Upper lobe of left lung (tissue), 6 donors: ENCODE data around the gene MIER2. TPM values are rescaled to one million over a fixed set of nuclear protein-coding genes. Genes with fewer than 3 reads are reported as not detected.
A peak's percentile ranks its signal among the peaks of the same experiment; 100 is the strongest.
"Not testable (repeated sequence)": the region's sequence is repeated elsewhere in the genome, so short reads cannot be mapped to it uniquely, and the experiment has no call there.

ENCODE experiments used
- ATAC-seq, 2 donors: fragments of 200-7000 bp; cut with Tn5 transposase; one replicate each; pipeline ENCODE4 v1.9.1; 2022; ENCODE audit warnings: mild to moderate bottlenecking in 2 of 2, moderate library complexity in 2 of 2; ENCODE audit not compliant: low FRiP score in 2 of 2
- DNase-seq, 2 donors: peaks; one replicate each; pipeline ENCODE4 v3.0.0-alpha.2; 2019 to 2020
- H3K27ac ChIP-seq, 4 donors: fragments of 200-600 bp; sonication (generic); one replicate each; pipeline ENCODE4 v1.5.1; 2016 to 2019
- H3K27me3 ChIP-seq, 4 donors: fragments of 200-600 bp; sonication (generic); one replicate each; pipeline ENCODE4 v1.5.1; 2017 to 2019
- H3K36me3 ChIP-seq, 4 donors: fragments of 200-600 bp; sonication (generic); one replicate each; pipeline ENCODE4 v1.5.1; 2016 to 2019
- H3K4me1 ChIP-seq, 4 donors: fragments of 200-600 bp; sonication (generic); one replicate each; pipeline ENCODE4 v1.5.1; 2018 to 2019
- H3K4me3 ChIP-seq, 4 donors: fragments of 200-600 bp; sonication (generic); one replicate each; pipeline ENCODE4 v1.5.1; 2017 to 2019; ENCODE audit warnings: mild to moderate bottlenecking in 2 of 4, moderate library complexity in 1 of 4
- H3K9me3 ChIP-seq, 4 donors: fragments of 200-600 bp; sonication (generic); one replicate each; pipeline ENCODE4 v1.5.1; 2018 to 2019
- EP300 ChIP-seq, 4 donors: sonication (generic); formaldehyde crosslinking; IDR thresholded peaks; one replicate each; pipeline ENCODE4 v1.5.1; 2017; ENCODE audit warnings: antibody characterized with exemption in 4 of 4, control low read depth in 2 of 4
- POLR2A ChIP-seq, 4 donors: fragments of 450-650 bp; IDR thresholded peaks; one replicate each; pipeline ENCODE4 v1.5.1; 2016 to 2017; ENCODE audit warnings: antibody characterized with exemption in 4 of 4, mild to moderate bottlenecking in 2 of 4
- POLR2AphosphoS5 ChIP-seq, 2 donors: sonication (generic); formaldehyde crosslinking; IDR thresholded peaks; one replicate each; pipeline ENCODE4 v1.5.1; 2017; ENCODE audit warnings: antibody characterized with exemption in 2 of 2
- WGBS, 2 donors: methylation state at CpG; one replicate each; pipeline ENCODE4 v1.1.5; 2017 to 2018; 5-methylcytosine and 5-hydroxymethylcytosine counted together
- total RNA-seq, 6 donors: library from RNA; depleted of rRNA in 4 of 6; stranded (reverse); fragments of >200 nt in 4 of 6; gene quantifications; one replicate each; pipeline versions ENCODE4 v1.1.0 to v1.2.1, GENCODE V29; 2016 to 2021
- TF ChIP-seq, protein P1 (sequence below), 6 experiments: fragments of 450-650 bp in 4 of 6; fragments of 200-600 bp in 2 of 6; sonication (generic) in 2 of 6; IDR thresholded peaks; one replicate each; pipeline ENCODE4 v1.5.1; 2016 to 2019; ENCODE audit warnings: antibody characterized with exemption in 6 of 6
- donor health status: DM: no; HTN: no; CAD: no; lungs with moderate emphysema.
- donor health status: DM: no; HTN: yes; CAD: no; lungs with severe emphysema.

MIER2 gene
- total RNA-seq, 6 donors from 2014 or later, result 16.4 to 64.8 (median 31.7) TPM

DNA sequence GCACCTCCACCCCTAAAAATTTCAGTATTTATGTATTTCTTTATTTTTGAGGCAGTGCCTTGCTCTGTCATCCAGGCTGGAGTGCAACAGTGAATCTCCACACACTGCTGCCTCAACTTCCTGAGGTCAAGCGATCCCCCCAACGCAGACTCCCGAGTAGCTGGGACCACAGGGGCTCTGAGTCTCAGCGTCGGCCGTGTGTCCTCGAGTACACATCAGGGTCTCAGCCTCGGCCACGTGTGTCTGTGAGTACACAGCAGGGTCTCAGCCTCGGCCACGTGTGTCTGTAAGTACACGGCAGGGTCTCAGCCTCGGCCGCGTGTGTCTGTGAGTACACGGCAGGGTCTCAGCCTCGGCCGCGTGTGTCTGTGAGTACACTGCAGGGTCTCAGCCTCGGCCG is 43.2 kb upstream of the MIER2 start:
- no peak for ATAC-seq
- 85 to 92% methylated on average over 16 to 17 of the region's 21 CpGs for WGBS, 2 donors
- no peak for TF ChIP-seq POLR2AphosphoS5 (IDR thresholded peaks at IDR 0.05)
- no peak for TF ChIP-seq POLR2A (IDR thresholded peaks at IDR 0.05)
- TF ChIP-seq, protein P1, sequence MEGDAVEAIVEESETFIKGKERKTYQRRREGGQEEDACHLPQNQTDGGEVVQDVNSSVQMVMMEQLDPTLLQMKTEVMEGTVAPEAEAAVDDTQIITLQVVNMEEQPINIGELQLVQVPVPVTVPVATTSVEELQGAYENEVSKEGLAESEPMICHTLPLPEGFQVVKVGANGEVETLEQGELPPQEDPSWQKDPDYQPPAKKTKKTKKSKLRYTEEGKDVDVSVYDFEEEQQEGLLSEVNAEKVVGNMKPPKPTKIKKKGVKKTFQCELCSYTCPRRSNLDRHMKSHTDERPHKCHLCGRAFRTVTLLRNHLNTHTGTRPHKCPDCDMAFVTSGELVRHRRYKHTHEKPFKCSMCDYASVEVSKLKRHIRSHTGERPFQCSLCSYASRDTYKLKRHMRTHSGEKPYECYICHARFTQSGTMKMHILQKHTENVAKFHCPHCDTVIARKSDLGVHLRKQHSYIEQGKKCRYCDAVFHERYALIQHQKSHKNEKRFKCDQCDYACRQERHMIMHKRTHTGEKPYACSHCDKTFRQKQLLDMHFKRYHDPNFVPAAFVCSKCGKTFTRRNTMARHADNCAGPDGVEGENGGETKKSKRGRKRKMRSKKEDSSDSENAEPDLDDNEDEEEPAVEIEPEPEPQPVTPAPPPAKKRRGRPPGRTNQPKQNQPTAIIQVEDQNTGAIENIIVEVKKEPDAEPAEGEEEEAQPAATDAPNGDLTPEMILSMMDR (IDR thresholded peaks at IDR 0.05), result no peak
- TF ChIP-seq EP300 (IDR thresholded peaks at IDR 0.05), result no peak

DNA sequence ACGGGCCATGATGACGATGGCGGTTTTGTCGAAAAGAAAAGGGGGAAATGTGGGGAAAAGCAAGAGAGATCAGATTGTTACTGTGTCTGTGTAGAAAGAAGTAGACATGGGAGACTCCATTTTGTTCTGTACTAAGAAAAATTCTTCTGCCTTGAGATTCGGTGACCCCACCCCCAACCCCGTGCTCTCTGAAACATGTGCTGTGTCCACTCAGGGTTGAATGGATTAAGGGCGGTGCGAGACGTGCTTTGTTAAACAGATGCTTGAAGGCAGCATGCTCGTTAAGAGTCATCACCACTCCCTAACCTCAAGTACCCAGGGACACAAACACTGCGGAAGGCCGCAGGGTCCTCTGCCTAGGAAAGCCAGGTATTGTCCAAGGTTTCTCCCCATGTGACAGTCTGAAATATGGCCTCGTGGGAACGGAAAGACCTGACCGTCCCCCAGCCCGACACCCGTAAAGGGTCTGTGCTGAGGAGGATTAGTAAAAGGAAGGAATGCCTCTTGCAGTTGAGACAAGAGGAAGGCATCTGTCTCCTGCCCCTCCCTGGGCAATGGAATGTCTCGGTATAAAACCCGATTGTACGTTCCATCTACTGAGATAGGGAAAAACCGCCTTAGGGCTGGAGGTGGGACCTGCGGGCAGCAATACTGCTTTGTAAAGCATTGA is 42.2 kb upstream of the MIER2 start:
- not testable (repeated sequence) for H3K27ac ChIP-seq, H3K4me3 ChIP-seq, ATAC-seq, H3K9me3 ChIP-seq, H3K36me3 ChIP-seq, H3K4me1 ChIP-seq, H3K27me3 ChIP-seq
- WGBS, 2 donors, result 30 to 48% methylated on average over 10 of the region's 22 CpGs
- peak in 1 of 2 donors; percentile 30 for DNase-seq

More for the DNA sequence above, 43.2 kb upstream of the MIER2 start:
- Histone ChIP-seq H3K4me1 (no peaks in the 10 kb centered on the region), H3K36me3 (no peaks in the 10 kb centered on the region), H3K9me3 (no peaks in the 10 kb centered on the region), H3K27me3 (peaks cover 0 to 2% (median 0%) of the 10 kb centered on the region in 4 donors), H3K27ac (no peak overlapping the region), H3K4me3 (no peak overlapping the region)
- DNase-seq, result peak in 1 of 2 donors; percentile 18

DNA sequence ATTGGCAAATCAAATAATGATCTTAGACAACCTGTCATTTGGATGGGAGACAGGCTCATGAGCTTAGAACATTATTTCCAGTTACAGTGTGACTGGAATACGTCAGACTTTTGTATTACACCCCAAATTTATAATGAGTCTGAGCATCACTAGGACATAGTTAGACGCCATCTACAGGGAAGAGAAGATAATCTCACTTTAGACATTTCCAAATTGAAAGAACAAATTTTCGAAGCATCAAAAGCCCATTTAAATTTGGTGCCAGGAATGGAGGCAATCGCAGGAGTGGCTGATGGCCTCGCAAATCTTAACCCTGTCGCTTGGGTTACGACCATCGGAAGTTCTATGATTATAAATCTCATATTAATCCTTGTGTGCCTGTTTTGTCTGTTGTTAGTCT is 41.6 kb upstream of the MIER2 start:
- not testable (repeated sequence) for H3K36me3 ChIP-seq, H3K27ac ChIP-seq, ATAC-seq, H3K4me1 ChIP-seq, H3K9me3 ChIP-seq, H3K4me3 ChIP-seq, DNase-seq, H3K27me3 ChIP-seq
- WGBS, 2 donors, result 63 to 66% methylated on average over 8 of the region's 8 CpGs

DNA sequence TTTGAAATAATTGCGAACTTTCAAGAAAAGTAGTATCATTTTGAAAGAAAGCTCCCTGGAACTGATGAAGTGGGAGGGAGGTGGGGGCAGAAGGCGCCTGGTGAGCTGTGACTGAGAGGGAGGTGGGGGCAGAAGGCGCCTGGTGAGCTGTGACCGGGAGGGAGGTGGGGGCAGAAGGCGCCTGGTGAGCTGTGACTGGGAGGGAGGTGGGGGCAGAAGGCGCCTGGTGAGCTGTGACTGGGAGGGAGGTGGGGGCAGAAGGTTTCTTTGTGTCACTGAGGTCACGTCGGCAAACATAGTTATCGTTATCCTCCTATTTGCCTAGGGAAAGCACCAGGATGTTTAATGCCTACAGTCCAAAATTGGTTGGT is 40.2 kb upstream of the MIER2 start:
- Histone ChIP-seq H3K4me1 (no peaks in the 10 kb centered on the region), H3K36me3 (no peaks in the 10 kb centered on the region), H3K4me3 (no peak overlapping the region), H3K27ac (no peak overlapping the region), H3K27me3 (peaks cover 0 to 2% (median 0%) of the 10 kb centered on the region in 4 donors), H3K9me3 (no peaks in the 10 kb centered on the region)
- TF ChIP-seq POLR2A (IDR thresholded peaks at IDR 0.05), result no peak
- TF ChIP-seq EP300 (IDR thresholded peaks at IDR 0.05), result no peak
- TF ChIP-seq POLR2AphosphoS5 (IDR thresholded peaks at IDR 0.05), result no peak
- TF ChIP-seq, protein P1 (IDR thresholded peaks at IDR 0.05), result no peak
- 66 to 77% methylated on average over 9 of the region's 9 CpGs for WGBS, 2 donors
- DNase-seq (peak in 1 of 2 donors; percentile 12), ATAC-seq (no peak)

DNA sequence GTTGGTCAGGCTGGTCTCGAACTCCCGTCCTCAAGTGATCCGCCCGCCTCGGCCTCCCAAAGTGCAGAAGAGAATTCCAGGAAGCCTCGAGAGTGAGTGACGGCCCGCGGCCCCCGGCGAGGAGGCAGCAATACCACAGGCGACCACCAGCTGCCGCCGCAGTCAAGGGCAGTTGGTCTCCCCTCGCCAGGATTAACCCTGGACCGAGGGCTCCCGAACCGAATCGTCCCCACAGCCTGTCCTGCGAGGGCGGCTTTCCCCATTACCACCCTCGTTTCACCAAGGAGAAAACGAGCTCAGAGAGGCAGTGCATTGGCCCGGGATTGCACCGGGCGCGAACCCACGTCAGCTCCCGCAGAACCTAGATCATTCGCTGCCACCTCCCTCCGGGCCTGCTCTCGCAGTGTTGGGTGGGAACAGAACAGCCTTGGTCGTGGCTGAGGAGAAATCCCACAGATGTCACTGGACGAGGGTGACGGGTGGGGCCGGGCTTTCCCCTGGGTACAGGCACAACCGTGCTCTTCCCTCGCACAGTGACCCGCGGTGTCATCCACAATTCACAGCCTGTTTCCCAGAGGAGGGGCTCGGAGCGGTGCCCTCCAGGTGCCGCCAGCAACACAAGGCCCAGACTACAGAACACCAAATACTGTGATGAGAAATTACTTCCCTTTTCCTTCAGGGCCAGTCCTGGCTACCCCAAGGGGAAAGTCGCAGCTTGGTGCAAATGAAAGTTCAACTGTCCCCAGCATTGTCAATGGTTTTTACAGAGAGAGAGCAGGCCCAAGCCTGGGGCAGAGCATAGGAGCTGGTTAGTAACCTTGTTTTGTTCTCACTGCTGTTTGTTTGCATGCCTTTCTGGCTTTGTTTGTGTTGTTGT is 39.6 kb upstream of the MIER2 start:
- H3K36me3 ChIP-seq, result no peaks in the 10 kb centered on the region
- H3K9me3 ChIP-seq, result no peaks in the 10 kb centered on the region
- H3K27ac ChIP-seq, result no peak overlapping the region
- TF ChIP-seq, protein P1 (IDR thresholded peaks at IDR 0.05), result peak; percentile 42 to 81 (median 70)
- TF ChIP-seq EP300 (IDR thresholded peaks at IDR 0.05) (no peak), POLR2AphosphoS5 (IDR thresholded peaks at IDR 0.05) (no peak), POLR2A (IDR thresholded peaks at IDR 0.05) (no peak)
- peak; percentile 15 to 50 for ATAC-seq
- no peak overlapping the region for H3K4me3 ChIP-seq
- WGBS, 2 donors, result 19 to 36% methylated on average over 33 to 44 of the region's 44 CpGs
- H3K27me3 ChIP-seq, result peaks cover 0 to 2% (median 0%) of the 10 kb centered on the region in 4 donors
- H3K4me1 ChIP-seq, result no peaks in the 10 kb centered on the region
- peak; percentile 21 to 86 for DNase-seq
